IMR-90 (cell line): ENCODE measurements around the gene ARHGEF37. TPM values are rescaled to one million over a fixed set of nuclear protein-coding genes. Genes with fewer than 3 reads are reported as not detected.

Source experiments
- ATAC-seq: fragments of 200-7000 bp; cut with Tn5 transposase; 2 replicates; pipeline ENCODE4 v1.9.1; 2020; ENCODE audit warnings: low read depth, mild to moderate bottlenecking, moderate library complexity
- BruUV-seq: library from RNA; stranded (reverse); fragments of 400-500 nt; replicated peaks from 2 replicates; lab custom pipeline; 2021; lab: Mats Ljungman, UMichigan
- CTCF ChIA-PET: fragments of 300-600 bp; formaldehyde crosslinking; extraction: SDS; loops from one replicate; lab custom pipeline; 2021; ENCODE audit warnings: antibody characterized with exemption; lab: Yijun Ruan, JAX
- POLR2A ChIA-PET: fragments of 300-600 bp; sonication (Branson Sonifier 250); formaldehyde crosslinking; loops from one replicate; lab custom pipeline; 2022; ENCODE audit warnings: antibody characterized with exemption; ENCODE audit not compliant: unreplicated experiment; lab: Charles Lee
- DNase-seq: peaks from one replicate; pipeline ENCODE4 v3.0.0; 2013
- H2AFZ ChIP-seq: replicated peaks from 2 replicates; pipeline ENCODE3; 2013; ENCODE audit warnings: low read length, mild to moderate bottlenecking; ENCODE audit not compliant: poor library complexity
- H2AK5ac ChIP-seq: 2 replicates; pipeline ENCODE4 v1.6.1; 2013; ENCODE audit warnings: low read depth, low read length, inconsistent platforms
- H2AK9ac ChIP-seq: replicated peaks from 2 replicates; pipeline ENCODE3; 2013; ENCODE audit warnings: mild to moderate bottlenecking, low read depth, low read length, moderate library complexity; ENCODE audit not compliant: poor library complexity
- H2BK120ac ChIP-seq: 2 replicates; pipeline ENCODE4 v1.6.1; 2013; ENCODE audit warnings: low read depth, low read length, inconsistent platforms
- H2BK15ac ChIP-seq: 3 replicates; pipeline ENCODE4 v1.6.1; 2013; ENCODE audit warnings: low read depth, low read length, inconsistent platforms
- H2BK20ac ChIP-seq: 2 replicates; pipeline ENCODE4 v1.6.1; 2013; ENCODE audit warnings: low read depth, mild to moderate bottlenecking, inconsistent platforms, low read length, moderate library complexity
- H2BK5ac ChIP-seq: 2 replicates; pipeline ENCODE4 v1.6.1; 2013; ENCODE audit warnings: mild to moderate bottlenecking, low read depth, low read length, inconsistent platforms; ENCODE audit not compliant: poor library complexity, severe bottlenecking
- H3K14ac ChIP-seq: replicated peaks from 2 replicates; pipeline ENCODE4 v1.6.1; 2013; ENCODE audit warnings: low read depth, low read length, inconsistent platforms
- H3K18ac ChIP-seq: 2 replicates; pipeline ENCODE4 v1.6.1; 2013; ENCODE audit warnings: low read depth, low read length, control low read depth
- H3K23ac ChIP-seq: 2 replicates; pipeline ENCODE4 v1.6.1; 2013; ENCODE audit warnings: low read depth, low read length, inconsistent platforms
- H3K27ac ChIP-seq: 2 replicates; pipeline ENCODE4 v1.5.1; 2013; ENCODE audit warnings: mild to moderate bottlenecking, control low read depth, low read length; ENCODE audit not compliant: insufficient read depth
- H3K27me3 ChIP-seq: 2 replicates; pipeline ENCODE4 v1.6.1; 2013; ENCODE audit warnings: low read length; ENCODE audit not compliant: control insufficient read depth, insufficient read depth
- H3K36me3 ChIP-seq: 2 replicates; pipeline ENCODE4 v1.6.1; 2013; ENCODE audit warnings: low read length, mixed read lengths; ENCODE audit not compliant: control insufficient read depth, insufficient read depth
- H3K4ac ChIP-seq: 2 replicates; pipeline ENCODE4 v1.6.1; 2013; ENCODE audit warnings: low read depth, low read length, inconsistent platforms
- H3K4me1 ChIP-seq: 2 replicates; pipeline ENCODE4 v1.6.1; 2013; ENCODE audit warnings: low read length, mixed read lengths; ENCODE audit not compliant: control insufficient read depth, insufficient read depth
- H3K4me2 ChIP-seq: 2 replicates; pipeline ENCODE4 v1.6.1; 2013; ENCODE audit warnings: low read depth, mild to moderate bottlenecking, control low read depth, low read length, moderate library complexity
- H3K4me3 ChIP-seq: 2 replicates; pipeline ENCODE4 v1.5.1; 2013; ENCODE audit warnings: low read depth, mild to moderate bottlenecking, control low read depth, low read length, moderate library complexity; ENCODE audit not compliant: insufficient read depth
- H3K56ac ChIP-seq: 2 replicates; pipeline ENCODE4 v1.6.1; 2013; ENCODE audit warnings: low read length, inconsistent platforms; ENCODE audit not compliant: insufficient read depth; ENCODE audit errors: extremely low read depth
- H3K79me1 ChIP-seq, 2 experiments: 2 replicates each; pipeline ENCODE4 v1.6.1; 2013; ENCODE audit warnings: low read length in 2 of 2, inconsistent platforms in 1 of 2, low read depth in 1 of 2
- H3K9ac ChIP-seq: 2 replicates; pipeline ENCODE4 v1.6.1; 2013; ENCODE audit warnings: low read depth, low read length, control low read depth
- H3K9me1 ChIP-seq: 2 replicates; pipeline ENCODE4 v1.6.1; 2013; ENCODE audit warnings: low read length, inconsistent platforms; ENCODE audit not compliant: insufficient read depth
- H3K9me3 ChIP-seq: 2 replicates; pipeline ENCODE4 v1.6.1; 2013; ENCODE audit warnings: low read length; ENCODE audit not compliant: control insufficient read depth, insufficient read depth
- H4K20me1 ChIP-seq: 2 replicates; pipeline ENCODE4 v1.6.1; 2013; ENCODE audit warnings: low read length, inconsistent platforms; ENCODE audit not compliant: insufficient read depth
- H4K5ac ChIP-seq: 2 replicates; pipeline ENCODE4 v1.6.1; 2013; ENCODE audit warnings: mild to moderate bottlenecking, low read depth, low read length, control low read depth
- H4K8ac ChIP-seq, 2 experiments: 2 replicates each; pipeline ENCODE4 v1.6.1; 2013; ENCODE audit warnings: low read depth in 2 of 2, low read length in 2 of 2, control low read depth in 1 of 2, inconsistent platforms in 1 of 2
- H4K91ac ChIP-seq: 2 replicates; pipeline ENCODE4 v1.6.1; 2013; ENCODE audit warnings: low read depth, low read length, inconsistent platforms; ENCODE audit not compliant: insufficient read depth
- CHD1 ChIP-seq: IDR thresholded peaks from 2 replicates; pipeline ENCODE4 v1.6.1; 2012; ENCODE audit warnings: low read depth, low read length, improper control_type of control experiment
- MXI1 ChIP-seq: IDR thresholded peaks from 2 replicates; pipeline ENCODE4 v1.6.1; 2012; ENCODE audit warnings: low read depth, mild to moderate bottlenecking, low read length, moderate library complexity, borderline replicate concordance
- POLR2A ChIP-seq: IDR thresholded peaks from 2 replicates; pipeline ENCODE4 v1.6.1; 2012; ENCODE audit warnings: mild to moderate bottlenecking, low read depth, low read length
- RCOR1 ChIP-seq: IDR thresholded peaks from 2 replicates; pipeline ENCODE4 v1.6.1; 2012; ENCODE audit warnings: mild to moderate bottlenecking, low read length, improper control_type of control experiment; ENCODE audit not compliant: insufficient replicate concordance
- SMC3 ChIP-seq: fragments of 150-350 bp; IDR thresholded peaks from 2 replicates; pipeline ENCODE4 v1.6.1; 2016; ENCODE audit warnings: low read depth, mild to moderate bottlenecking, antibody characterized with exemption, low read length, moderate library complexity
- WGBS, 2 experiments: methylation state at CpG; one replicate each; pipeline versions ENCODE4 v1.1.5 to v1.1.7; 2013; ENCODE audit warnings: missing lambda C conversion rate in 2 of 2; ENCODE audit not compliant: insufficient read length in 1 of 2; ENCODE audit errors: extremely low coverage in 2 of 2; 5-methylcytosine and 5-hydroxymethylcytosine counted together
- dilution Hi-C: fragments of 300-500 bp; cut with HindIII; formaldehyde crosslinking; loops from one replicate; pipeline ENCODE4 v1.14.3; 2018; ENCODE audit warnings: low sequenced_read_pairs; ENCODE audit not compliant: unreplicated experiment
- in situ Hi-C: fragments of 300-500 bp; cut with MboI; formaldehyde crosslinking; loops from 3 replicates; pipeline ENCODE4 v1.14.3; 2019; ENCODE audit warnings: low sequenced_read_pairs, inconsistent platforms, mixed read lengths
- intact Hi-C: fragments of 100-400 bp; cut with micrococcal nuclease; formaldehyde crosslinking; loops from 2 replicates; pipeline ENCODE4 v1.10.0; 2022
- polyA plus RNA-seq, 3 experiments: library from polyadenylated mRNA; depleted of rRNA; stranded (reverse); fragments of >200 nt; gene quantifications; 2 replicates each; pipeline ENCODE4 v1.2.3, GENCODE V29; 2012; ENCODE audit warnings: low replicate concordance in 1 of 3
- total RNA-seq: library from RNA; depleted of rRNA; stranded (reverse); fragments of >200 nt; gene quantifications from 2 replicates; pipeline ENCODE4 v1.2.3, GENCODE V29; 2012

The ARHGEF37 gene
- total and polyA plus RNA-seq, 2 of the 4 experiments (the other 2 are of a cell fraction), result 0.39 to 0.54 TPM

- TF ChIP-seq MXI1, result no peak
- TF ChIP-seq CHD1, result no peak
These were observed 98.8 kb downstream of the ARHGEF37 start (continued) for GRCh38 chr5:149679876-149680809.

GRCh38 chr5:149680810-149681221, 99.5 kb downstream of the ARHGEF37 start:
- no peak overlapping the region for H3K18ac ChIP-seq
- no peak overlapping the region for H2AFZ ChIP-seq
- no peaks in the 10 kb centered on the region for H3K9me1 ChIP-seq
- no peak overlapping the region for H4K91ac ChIP-seq
- POLR2A ChIA-PET, result no interaction called here
- 80% methylated on average over 1 of the region's 2 CpGs; no CpG with 5 or more reads in 1 of the 2 experiments for WGBS, 2 experiments
- no peak overlapping the region for H4K8ac ChIP-seq
- no peak overlapping the region for H3K27ac ChIP-seq
- ATAC-seq, result no peak
- no peaks in the 10 kb centered on the region for H3K4me1 ChIP-seq
- no peak for DNase-seq
- H4K5ac ChIP-seq, result no peak overlapping the region
- H2BK15ac ChIP-seq, result no peak overlapping the region
- no peak overlapping the region for H2BK120ac ChIP-seq
- H2BK20ac ChIP-seq, result no peak overlapping the region
- BruUV-seq, result no TSS peak
- intact Hi-C loops (no loop called here), in situ Hi-C loops (no loop called here), dilution Hi-C loops (no loop called here)
- H4K20me1 ChIP-seq, result no peaks in the 10 kb centered on the region
- H3K56ac ChIP-seq, result no peak overlapping the region
- H3K4me2 ChIP-seq, result no peak overlapping the region
- H3K14ac ChIP-seq, result no peak overlapping the region
- TF ChIP-seq MXI1 (no peak), RCOR1 (no peak), POLR2A (no peak), CHD1 (no peak), SMC3 (no peak)
- peaks cover 67% of the 10 kb centered on the region for H3K27me3 ChIP-seq
- H3K4me3 ChIP-seq, result no peak overlapping the region
- CTCF ChIA-PET, result no interaction called here
- H2BK5ac ChIP-seq, result no peak overlapping the region
- no peak overlapping the region for H3K4ac ChIP-seq
- H2AK5ac ChIP-seq, result no peak overlapping the region
- H3K9ac ChIP-seq, result no peak overlapping the region
- H3K79me1 ChIP-seq, result no peaks in the 10 kb centered on the region
- no peak overlapping the region for H3K23ac ChIP-seq
- H2AK9ac ChIP-seq, result no peak overlapping the region
- no peaks in the 10 kb centered on the region for H3K9me3 ChIP-seq
- H3K36me3 ChIP-seq, result no peaks in the 10 kb centered on the region
